Stimulated activated CD4-positive, alpha-beta T cell treated with anti-CD3 and anti-CD28 coated beads, Interleukin-1b, Interleukin-23, amount 100 ng/mL, for 4 hours (primary cell): ENCODE measurements around the gene L1TD1.
"Not testable (repeated sequence)": the region's sequence is repeated elsewhere in the genome, so short reads cannot be mapped to it uniquely, and the experiment has no call there.

Experiments
- DNase-seq, 2 donors: peaks; one replicate each; pipeline ENCODE4 v3.0.0-alpha.2; 2020; ENCODE audit warnings: low read depth in 2 of 2

Gene L1TD1

GRCh38 chr1:62237361-62237760 lies 42.7 kb downstream of the L1TD1 start:
- no peak for DNase-seq

- no peak for DNase-seq
Measured at GRCh38 chr1:62237950-62238374, 43.3 kb downstream of the L1TD1 start.

- no peak for DNase-seq
Measured at GRCh38 chr1:62238507-62238906, 43.9 kb downstream of the L1TD1 start.

GRCh38 chr1:62239652-62240403 lies 45.2 kb downstream of the L1TD1 start:
- not testable (repeated sequence) for DNase-seq

GRCh38 chr1:62240651-62241370 lies 46.2 kb downstream of the L1TD1 start:
- DNase-seq = no peak

GRCh38 chr1:62241371-62242131 lies 46.9 kb downstream of the L1TD1 start:
- no peak for DNase-seq

GRCh38 chr1:62244380-62244779 lies 49.7 kb downstream of the L1TD1 start:
- not testable (repeated sequence) for DNase-seq

GRCh38 chr1:62245201-62245600 lies 50.6 kb downstream of the L1TD1 start:
- no peak for DNase-seq

- DNase-seq = no peak
Measured at GRCh38 chr1:62247391-62248168, 52.9 kb downstream of the L1TD1 start.

GRCh38 chr1:62250126-62250726 lies 55.6 kb downstream of the L1TD1 start:
- no peak for DNase-seq

GRCh38 chr1:62259551-62259950 lies 64.9 kb downstream of the L1TD1 start:
- no peak for DNase-seq

- no peak for DNase-seq
Measured at GRCh38 chr1:62260688-62261087, 66.0 kb downstream of the L1TD1 start.
